Endodermal cell (in vitro differentiated cells): ENCODE results near the gene COPA. TPM values are rescaled to one million over a fixed set of nuclear protein-coding genes. Genes with fewer than 3 reads are reported as not detected.
A peak's percentile ranks its signal among the peaks of the same experiment; 100 is the strongest.

Experiments used
- DNase-seq: peaks from one replicate; pipeline ENCODE4 v3.0.0-alpha.2; 2017
- H3K27ac ChIP-seq: 2 replicates; pipeline ENCODE4 v1.5.1; 2013; ENCODE audit warnings: mild to moderate bottlenecking, low read depth, low read length, moderate library complexity
- H3K27me3 ChIP-seq: 2 replicates; pipeline ENCODE4 v1.6.1; 2013; ENCODE audit warnings: mild to moderate bottlenecking, low read length, moderate library complexity; ENCODE audit not compliant: insufficient read depth, control insufficient read depth, poor library complexity, severe bottlenecking
- H3K36me3 ChIP-seq: 2 replicates; pipeline ENCODE4 v1.7.0; 2013; ENCODE audit warnings: mild to moderate bottlenecking, low read length, moderate library complexity; ENCODE audit not compliant: control insufficient read depth, insufficient read depth
- H3K4me1 ChIP-seq: one replicate; pipeline ENCODE4 v1.7.0; 2013; ENCODE audit warnings: low read length; ENCODE audit not compliant: control insufficient read depth, insufficient read depth
- H3K4me3 ChIP-seq: 2 replicates; pipeline ENCODE4 v1.5.1; 2013; ENCODE audit warnings: mild to moderate bottlenecking, low read length, moderate library complexity
- H3K9ac ChIP-seq: 2 replicates; pipeline ENCODE4 v1.6.1; 2013; ENCODE audit warnings: mild to moderate bottlenecking, low read length, moderate library complexity; ENCODE audit not compliant: poor library complexity, severe bottlenecking; ENCODE audit errors: extremely low read depth
- H3K9me3 ChIP-seq: 2 replicates; pipeline ENCODE4 v1.6.1; 2013; ENCODE audit warnings: mild to moderate bottlenecking, low read length, moderate library complexity; ENCODE audit not compliant: control insufficient read depth
- H3K27ac Mint-ChIP-seq: 2 replicates; pipeline ENCODE4 v1.8.0; 2020; ENCODE audit warnings: mixed read lengths
- H3K27me3 Mint-ChIP-seq: 2 replicates; pipeline ENCODE4 v1.8.0; 2021; ENCODE audit warnings: mild to moderate bottlenecking, mixed read lengths; ENCODE audit not compliant: insufficient read depth
- H3K36me3 Mint-ChIP-seq: 2 replicates; pipeline ENCODE4 v1.8.0; 2020; ENCODE audit warnings: low read depth, mixed read lengths
- H3K4me1 Mint-ChIP-seq: 2 replicates; pipeline ENCODE4 v1.8.0; 2020; ENCODE audit warnings: mixed read lengths
- H3K4me3 Mint-ChIP-seq: 2 replicates; pipeline ENCODE4 v1.8.0; 2020; ENCODE audit warnings: mild to moderate bottlenecking, moderate library complexity, mixed read lengths
- H3K9me3 Mint-ChIP-seq: 2 replicates; pipeline ENCODE4 v1.8.0; 2020; ENCODE audit warnings: mild to moderate bottlenecking, mixed read lengths
- WGBS, 2 experiments: methylation state at CpG; one replicate each; pipeline versions ENCODE4 v1.1.5 to v1.1.7; 2013; ENCODE audit warnings: missing lambda C conversion rate in 2 of 2, mixed read lengths in 1 of 2; ENCODE audit not compliant: insufficient coverage in 1 of 2, insufficient read length in 1 of 2; 5-methylcytosine and 5-hydroxymethylcytosine counted together
- total RNA-seq, 2 donors: library from RNA; stranded (reverse); fragmentation: NEBNext Ultra II Directional in 1 of 2; extraction: Animal tissue kit (Norgen Biotek cat#: 25700) in 1 of 2; gene quantifications; 2 replicates in 1 of 2; 3 replicates in 1 of 2; pipeline ENCODE4 v1.2.1, GENCODE V29; 2021
- TF ChIP-seq, protein P1 (sequence below): fragments of 200-600 bp; sonication (generic); conservative IDR thresholded peaks from 2 replicates; pipeline ENCODE4 v1.5.0; 2021; ENCODE audit warnings: antibody characterized with exemption, mild to moderate bottlenecking

The COPA gene
- total RNA-seq, 2 donors from 2014 or later: 159 to 174 TPM

- Mint-ChIP-seq H3K36me3 (peaks cover 44% of the 10 kb centered on the region), H3K27ac (no peak overlapping the region), H3K4me1 (peaks cover 13% of the 10 kb centered on the region), H3K27me3 (no peaks in the 10 kb centered on the region), H3K4me3 (no peak overlapping the region), H3K9me3 (no peaks in the 10 kb centered on the region)
- Histone ChIP-seq H3K36me3 (peaks cover 63% of the 10 kb centered on the region), H3K9me3 (no peaks in the 10 kb centered on the region), H3K4me3 (no peak overlapping the region), H3K9ac (no peak overlapping the region), H3K27me3 (no peaks in the 10 kb centered on the region), H3K4me1 (peaks cover under 1% of the 10 kb centered on the region), H3K27ac (no peak overlapping the region)
- no peak for DNase-seq
- 96% methylated on average over 10 of the region's 10 CpGs; no CpG with 5 or more reads in 1 of the 2 experiments for WGBS, 2 experiments
- TF ChIP-seq, protein P1, sequence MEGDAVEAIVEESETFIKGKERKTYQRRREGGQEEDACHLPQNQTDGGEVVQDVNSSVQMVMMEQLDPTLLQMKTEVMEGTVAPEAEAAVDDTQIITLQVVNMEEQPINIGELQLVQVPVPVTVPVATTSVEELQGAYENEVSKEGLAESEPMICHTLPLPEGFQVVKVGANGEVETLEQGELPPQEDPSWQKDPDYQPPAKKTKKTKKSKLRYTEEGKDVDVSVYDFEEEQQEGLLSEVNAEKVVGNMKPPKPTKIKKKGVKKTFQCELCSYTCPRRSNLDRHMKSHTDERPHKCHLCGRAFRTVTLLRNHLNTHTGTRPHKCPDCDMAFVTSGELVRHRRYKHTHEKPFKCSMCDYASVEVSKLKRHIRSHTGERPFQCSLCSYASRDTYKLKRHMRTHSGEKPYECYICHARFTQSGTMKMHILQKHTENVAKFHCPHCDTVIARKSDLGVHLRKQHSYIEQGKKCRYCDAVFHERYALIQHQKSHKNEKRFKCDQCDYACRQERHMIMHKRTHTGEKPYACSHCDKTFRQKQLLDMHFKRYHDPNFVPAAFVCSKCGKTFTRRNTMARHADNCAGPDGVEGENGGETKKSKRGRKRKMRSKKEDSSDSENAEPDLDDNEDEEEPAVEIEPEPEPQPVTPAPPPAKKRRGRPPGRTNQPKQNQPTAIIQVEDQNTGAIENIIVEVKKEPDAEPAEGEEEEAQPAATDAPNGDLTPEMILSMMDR: no peak
Measured at GRCh38 chr1:160346463-160346862, 3.4 kb upstream of the COPA start.

DNA sequence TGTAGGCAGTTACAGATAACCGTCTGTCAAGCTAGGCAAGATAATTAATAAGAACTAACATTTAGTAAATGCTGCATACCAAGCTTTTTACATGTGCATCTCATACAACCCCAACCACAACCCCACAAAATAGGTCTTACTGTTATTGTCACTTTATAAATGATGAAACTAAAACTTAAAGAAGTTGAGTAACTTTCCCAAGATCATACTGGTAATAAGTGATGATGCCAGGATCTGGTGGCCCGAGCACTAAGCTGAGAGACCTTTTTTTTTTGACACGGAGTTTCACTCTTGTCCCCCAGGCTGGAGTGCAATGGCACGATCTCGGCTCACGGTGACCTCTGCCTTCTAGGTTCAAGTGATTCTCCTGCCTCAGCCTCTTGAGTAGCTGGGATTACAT, 1.9 kb upstream of the COPA start:
- Mint-ChIP-seq H3K9me3 (no peaks in the 10 kb centered on the region), H3K36me3 (peaks cover 31% of the 10 kb centered on the region), H3K4me3 (peak overlapping the region; percentile 96), H3K4me1 (peaks cover 24% of the 10 kb centered on the region), H3K27me3 (no peaks in the 10 kb centered on the region), H3K27ac (no peak overlapping the region)
- Histone ChIP-seq H3K27me3 (no peaks in the 10 kb centered on the region), H3K27ac (no peak overlapping the region), H3K9ac (no peak overlapping the region), H3K9me3 (no peaks in the 10 kb centered on the region), H3K4me3 (no peak overlapping the region), H3K4me1 (peaks cover 4% of the 10 kb centered on the region), H3K36me3 (peaks cover 54% of the 10 kb centered on the region)
- DNase-seq: no peak
- TF ChIP-seq, protein P1: no peak
- 95 to 100% methylated on average over 5 to 6 of the region's 6 CpGs for WGBS, 2 experiments

DNA sequence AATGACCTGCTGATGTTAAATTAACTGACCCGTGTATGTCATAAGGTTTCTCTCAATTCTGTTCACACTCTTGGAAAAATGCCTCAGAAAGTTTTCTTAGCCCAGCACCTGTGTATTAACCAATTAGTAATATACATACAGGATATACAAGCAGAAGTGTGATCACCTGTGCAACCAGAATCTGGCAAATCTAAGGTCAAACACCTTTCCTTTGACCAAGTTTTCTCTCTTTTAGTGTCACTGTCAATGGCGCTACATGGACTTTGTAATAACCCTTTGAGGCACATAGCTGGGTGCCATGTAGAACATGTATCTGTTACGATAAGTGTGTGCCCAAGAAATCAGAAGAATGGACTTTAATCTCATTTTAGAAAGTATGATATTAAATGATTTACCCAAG, 1.2 kb upstream of the COPA start:
- H3K27ac ChIP-seq: no peak overlapping the region
- H3K4me3 Mint-ChIP-seq: peak overlapping the region; percentile 96

More for the DNA sequence above, 1.2 kb upstream of the COPA start:
- H3K27ac Mint-ChIP-seq: peak overlapping the region; percentile 98
- H3K36me3 Mint-ChIP-seq: peaks cover 31% of the 10 kb centered on the region
- WGBS, 2 experiments: 83 to 87% methylated on average over 1 to 3 of the region's 3 CpGs
- no peaks in the 10 kb centered on the region for H3K9me3 Mint-ChIP-seq
- Histone ChIP-seq H3K36me3 (peaks cover 54% of the 10 kb centered on the region), H3K27me3 (no peaks in the 10 kb centered on the region), H3K9me3 (no peaks in the 10 kb centered on the region), H3K4me1 (peaks cover 4% of the 10 kb centered on the region), H3K9ac (peak overlapping the region; percentile 97), H3K4me3 (peak overlapping the region; percentile 98)
- no peaks in the 10 kb centered on the region for H3K27me3 Mint-ChIP-seq
- DNase-seq: no peak
- peaks cover 24% of the 10 kb centered on the region for H3K4me1 Mint-ChIP-seq
- TF ChIP-seq, protein P1: no peak
